Activated B cell treated with CpG ODN at 0.5 μM for 24 hours (primary cell): ENCODE data around the gene DNAJC15. TPM values are rescaled to one million over a fixed set of nuclear protein-coding genes. Genes with fewer than 3 reads are reported as not detected.

ENCODE experiments used
- ATAC-seq: fragments of 200-7000 bp; cut with Tn5 transposase; one replicate; pipeline ENCODE4 v1.10.0; 2021; ENCODE audit warnings: low read depth, mild to moderate bottlenecking, moderate library complexity
- CTCF ChIA-PET: fragments of 350-600 bp; sonication (Branson Sonifier 250); formaldehyde crosslinking; loops from one replicate; lab custom pipeline; 2021; ENCODE audit warnings: antibody characterized with exemption; lab: Charles Lee
- POLR2A ChIA-PET: fragments of 350-600 bp; sonication (Branson Sonifier 250); formaldehyde crosslinking; loops from one replicate; lab custom pipeline; 2021; ENCODE audit warnings: antibody characterized with exemption; lab: Charles Lee
- DNase-seq: peaks from one replicate; pipeline ENCODE4 v3.0.0; 2022
- H3K27ac Mint-ChIP-seq: one replicate; pipeline ENCODE4 v1.8.0; 2020; ENCODE audit warnings: mixed read lengths
- H3K27me3 Mint-ChIP-seq: one replicate; pipeline ENCODE4 v1.8.0; 2021; ENCODE audit warnings: mixed read lengths
- H3K36me3 Mint-ChIP-seq: one replicate; pipeline ENCODE4 v1.8.0; 2021; ENCODE audit warnings: low read depth, mixed read lengths
- H3K4me1 Mint-ChIP-seq: one replicate; pipeline ENCODE4 v1.8.0; 2021; ENCODE audit warnings: mixed read lengths
- H3K4me3 Mint-ChIP-seq: one replicate; pipeline ENCODE4 v1.8.0; 2020; ENCODE audit warnings: mild to moderate bottlenecking, mixed read lengths
- H3K9me3 Mint-ChIP-seq: one replicate; pipeline ENCODE4 v1.8.0; 2020; ENCODE audit warnings: mixed read lengths
- intact Hi-C: fragments of 100-400 bp; cut with micrococcal nuclease; formaldehyde crosslinking; loops from one replicate; pipeline ENCODE4 v1.15.1; 2024
- total RNA-seq: library from RNA; stranded (reverse); gene quantifications from 2 replicates; pipeline ENCODE4 v1.2.3, GENCODE V29; 2022
- TF ChIP-seq, protein P1 (sequence below): fragments of 200-600 bp; IDR thresholded peaks from one replicate; pipeline ENCODE4 v1.8.0; 2022; ENCODE audit warnings: antibody characterized with exemption, mild to moderate bottlenecking

The DNAJC15 gene
- total RNA-seq, 1 donor from 2014 or later, result 19.1 TPM

DNA sequence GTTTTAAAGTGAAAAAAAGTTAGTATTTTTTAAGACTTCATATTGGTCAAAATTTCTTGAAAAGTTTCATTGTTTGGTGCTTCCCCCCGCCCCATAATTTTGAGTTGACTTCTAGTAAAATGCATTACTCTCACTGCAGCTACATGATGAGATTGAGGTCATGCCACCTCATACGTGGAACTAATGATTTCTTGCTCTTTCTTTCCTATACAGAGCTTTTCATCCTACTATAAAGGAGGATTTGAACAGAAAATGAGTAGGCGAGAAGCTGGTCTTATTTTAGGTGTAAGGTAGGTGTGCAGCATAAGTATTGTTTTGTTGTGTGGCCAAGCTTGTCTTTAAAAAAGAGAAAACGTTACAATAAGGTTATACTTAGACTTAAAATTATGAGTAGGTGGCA, 55.0 kb downstream of the DNAJC15 start:
- no peak for DNase-seq
- H3K4me1 Mint-ChIP-seq, result peaks cover 37% of the 10 kb centered on the region
- TF ChIP-seq, protein P1, sequence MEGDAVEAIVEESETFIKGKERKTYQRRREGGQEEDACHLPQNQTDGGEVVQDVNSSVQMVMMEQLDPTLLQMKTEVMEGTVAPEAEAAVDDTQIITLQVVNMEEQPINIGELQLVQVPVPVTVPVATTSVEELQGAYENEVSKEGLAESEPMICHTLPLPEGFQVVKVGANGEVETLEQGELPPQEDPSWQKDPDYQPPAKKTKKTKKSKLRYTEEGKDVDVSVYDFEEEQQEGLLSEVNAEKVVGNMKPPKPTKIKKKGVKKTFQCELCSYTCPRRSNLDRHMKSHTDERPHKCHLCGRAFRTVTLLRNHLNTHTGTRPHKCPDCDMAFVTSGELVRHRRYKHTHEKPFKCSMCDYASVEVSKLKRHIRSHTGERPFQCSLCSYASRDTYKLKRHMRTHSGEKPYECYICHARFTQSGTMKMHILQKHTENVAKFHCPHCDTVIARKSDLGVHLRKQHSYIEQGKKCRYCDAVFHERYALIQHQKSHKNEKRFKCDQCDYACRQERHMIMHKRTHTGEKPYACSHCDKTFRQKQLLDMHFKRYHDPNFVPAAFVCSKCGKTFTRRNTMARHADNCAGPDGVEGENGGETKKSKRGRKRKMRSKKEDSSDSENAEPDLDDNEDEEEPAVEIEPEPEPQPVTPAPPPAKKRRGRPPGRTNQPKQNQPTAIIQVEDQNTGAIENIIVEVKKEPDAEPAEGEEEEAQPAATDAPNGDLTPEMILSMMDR, result no peak
- intact Hi-C loops, result no loop called here
- peaks cover 5% of the 10 kb centered on the region for H3K9me3 Mint-ChIP-seq
- ChIA-PET POLR2A (no interaction called here), CTCF (interaction anchor here (0.6 to 1.1 kb wide), 2 partner anchors 13 to 108 kb away, joined by 3 read pairs; no protein-coding TSS in a partner anchor)
- H3K27me3 Mint-ChIP-seq, result no peaks in the 10 kb centered on the region
- no peak overlapping the region for H3K4me3 Mint-ChIP-seq
- no peak for ATAC-seq
- H3K36me3 Mint-ChIP-seq, result peaks cover 36% of the 10 kb centered on the region
- no peak overlapping the region for H3K27ac Mint-ChIP-seq

DNA sequence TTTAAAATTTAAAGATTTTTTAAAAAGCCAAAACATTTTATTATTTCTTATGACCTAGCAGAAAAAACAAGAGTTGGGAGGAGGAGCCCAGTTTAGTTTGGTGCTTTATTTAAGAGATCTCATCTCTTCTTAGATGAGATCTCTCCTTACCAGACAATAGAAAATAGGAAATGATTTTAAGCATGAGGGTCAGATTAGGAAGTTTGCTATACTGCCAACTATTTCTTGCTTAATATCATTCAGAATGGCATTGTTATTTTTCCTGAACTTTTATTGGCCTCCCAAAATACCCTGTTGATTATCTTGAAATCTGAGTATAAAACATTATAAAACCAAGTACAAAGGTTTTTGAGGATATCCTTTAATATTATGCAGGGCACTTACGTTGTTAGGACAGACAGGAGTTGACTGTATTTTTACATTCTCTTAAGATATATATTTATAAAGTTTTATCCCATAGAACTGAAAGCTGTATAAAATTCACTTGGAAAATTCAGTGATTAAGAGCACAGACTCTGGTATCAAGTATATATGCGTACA, 56.1 kb downstream of the DNAJC15 start:
- H3K4me3 Mint-ChIP-seq, result no peak overlapping the region
- DNase-seq (no peak), ATAC-seq (no peak)
- peaks cover 36% of the 10 kb centered on the region for H3K4me1 Mint-ChIP-seq
- intact Hi-C loops, result no loop called here
- H3K27me3 Mint-ChIP-seq, result no peaks in the 10 kb centered on the region
- H3K27ac Mint-ChIP-seq, result no peak overlapping the region
- H3K9me3 Mint-ChIP-seq, result peaks cover 5% of the 10 kb centered on the region
- TF ChIP-seq, protein P1, result no peak
- H3K36me3 Mint-ChIP-seq, result peaks cover 35% of the 10 kb centered on the region
- ChIA-PET CTCF (no interaction called here), POLR2A (no interaction called here)

DNA sequence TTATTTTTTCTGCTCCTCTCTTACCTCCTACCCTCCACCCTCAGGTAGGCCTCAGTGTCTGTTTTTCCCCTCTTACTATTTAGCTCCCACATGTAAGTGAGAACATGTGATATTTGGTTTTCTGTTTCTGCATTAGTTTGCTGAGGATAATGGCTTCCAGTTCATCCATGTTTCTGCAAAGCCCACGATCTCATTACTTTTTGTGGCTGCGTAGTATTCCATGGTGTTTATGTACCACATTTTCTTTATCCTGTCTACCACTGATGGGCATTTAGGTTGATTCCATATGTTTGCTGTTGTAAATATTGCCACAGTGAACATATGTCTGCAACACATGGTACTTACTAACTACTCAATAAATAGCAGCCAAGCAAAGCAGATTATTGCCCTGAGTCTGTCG, 56.8 kb downstream of the DNAJC15 start:
- ChIA-PET CTCF (no interaction called here), POLR2A (no interaction called here)
- Mint-ChIP-seq H3K9me3 (peaks cover 5% of the 10 kb centered on the region), H3K4me1 (peaks cover 30% of the 10 kb centered on the region), H3K4me3 (no peak overlapping the region), H3K36me3 (peaks cover 35% of the 10 kb centered on the region), H3K27ac (no peak overlapping the region), H3K27me3 (no peaks in the 10 kb centered on the region)
- TF ChIP-seq, protein P1, result no peak
- ATAC-seq (no peak), DNase-seq (no peak)
- intact Hi-C loops, result no loop called here

DNA sequence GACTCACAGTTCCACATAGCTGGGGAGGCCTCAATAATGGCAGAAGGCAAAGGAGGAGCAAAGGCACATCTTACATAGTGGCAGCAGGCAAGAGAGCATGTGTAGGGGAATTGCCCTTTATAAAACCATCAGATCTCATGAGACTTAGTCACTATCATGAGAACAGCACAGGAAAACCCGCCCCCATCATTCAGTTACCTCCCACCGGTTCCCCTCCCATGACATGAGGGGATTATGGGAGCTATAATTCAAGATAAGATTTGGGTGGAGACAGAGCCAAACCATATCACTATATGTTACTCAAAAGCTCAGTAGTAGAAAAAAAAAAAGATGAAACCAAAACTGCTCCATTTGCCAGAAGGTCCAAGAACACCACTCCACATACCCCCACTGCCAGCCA, 58.5 kb downstream of the DNAJC15 start:
- no peak overlapping the region for H3K4me3 Mint-ChIP-seq
- no peak for ATAC-seq
- no peaks in the 10 kb centered on the region for H3K27me3 Mint-ChIP-seq
- ChIA-PET CTCF (interaction anchor here (0.6 to 1.2 kb wide), 3 partner anchors 112 to 723 kb away, joined by 3 read pairs; no protein-coding TSS in a partner anchor), POLR2A (interaction anchor here (0.7 kb wide), 1 partner anchor 24 kb away, joined by 3 read pairs; no protein-coding TSS in a partner anchor)
- intact Hi-C loops, result no loop called here
- peaks cover 47% of the 10 kb centered on the region for H3K36me3 Mint-ChIP-seq
- H3K4me1 Mint-ChIP-seq, result peaks cover 18% of the 10 kb centered on the region
- TF ChIP-seq, protein P1, result no peak
- H3K9me3 Mint-ChIP-seq, result peaks cover 5% of the 10 kb centered on the region
- H3K27ac Mint-ChIP-seq, result no peak overlapping the region
- no peak for DNase-seq

DNA sequence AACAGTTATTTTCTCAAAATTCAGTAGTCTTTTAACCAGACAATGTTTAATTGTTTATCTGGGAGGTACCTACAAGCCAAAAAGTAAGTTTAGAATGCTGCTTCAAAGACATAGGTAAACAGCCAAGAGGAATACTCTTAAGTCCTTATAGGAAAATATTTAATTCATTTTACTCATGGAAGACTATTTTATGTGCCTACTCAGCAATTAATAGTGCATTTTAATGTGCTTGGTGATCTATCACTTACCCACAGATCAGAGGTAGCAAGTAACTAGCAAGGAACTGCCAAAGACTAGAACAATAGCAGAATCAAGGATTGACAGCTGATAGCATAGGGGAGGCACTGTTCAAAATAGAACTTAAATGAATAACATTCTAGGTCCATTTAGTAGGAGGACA, 60.4 kb downstream of the DNAJC15 start:
- Mint-ChIP-seq H3K4me1 (peaks cover 23% of the 10 kb centered on the region), H3K9me3 (peaks cover 5% of the 10 kb centered on the region), H3K36me3 (peaks cover 42% of the 10 kb centered on the region), H3K27me3 (no peaks in the 10 kb centered on the region), H3K4me3 (no peak overlapping the region), H3K27ac (no peak overlapping the region)
- CTCF ChIA-PET, result interaction anchor here (1.2 to 3.5 kb wide), 5 partner anchors 56 to 721 kb away, joined by 3 to 14 read pairs (median 6); no protein-coding TSS in a partner anchor
- POLR2A ChIA-PET, result interaction anchor here (0.6 kb wide), 1 partner anchor 722 kb away, joined by 10 read pairs; no protein-coding TSS in a partner anchor
- intact Hi-C loops, result loop anchor here (2.0 kb wide), 3 partner anchors 15 to 113 kb away; partner anchors contain the start of gene DNAJC15
- TF ChIP-seq, protein P1, result no peak
- DNase-seq (no peak), ATAC-seq (no peak)
